ENCODE measurements around the gene ANO6. TPM values are rescaled to one million over a fixed set of nuclear protein-coding genes. Genes with fewer than 3 reads are reported as not detected.

The ANO6 gene
- total and polyA plus RNA-seq, 4 donors: 18.6 to 52.3 (median 29.1) TPM

DNA sequence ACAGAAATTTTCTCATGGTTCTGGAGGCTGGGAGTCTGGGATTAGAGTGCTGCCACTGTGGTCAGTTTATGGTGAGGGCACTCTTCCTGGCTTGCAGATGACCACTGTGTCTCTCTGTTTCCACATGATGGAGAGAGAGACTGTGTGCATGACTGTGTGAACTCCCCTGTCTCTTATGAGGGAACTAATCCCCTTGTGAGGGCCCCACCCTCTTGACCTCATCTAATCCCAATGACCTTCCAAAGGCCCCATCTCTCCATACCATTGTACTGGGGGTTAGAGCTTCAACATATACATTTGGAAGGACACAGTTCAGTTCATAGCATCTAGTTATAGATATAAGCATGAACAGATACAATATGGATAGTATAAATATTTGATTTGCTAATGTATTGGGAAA lies 31.7 kb downstream of the ANO6 start:
- no peak overlapping the region for H3K27ac ChIP-seq (ENCODE audit: low read depth in 1 of 2, low read length in 2 of 2)
- no peaks in the 10 kb centered on the region for H3K9me3 ChIP-seq (ENCODE audit: control insufficient read depth in 4 of 4, low read length in 3 of 4)
- no peak overlapping the region for H3K4me3 ChIP-seq (ENCODE audit: low read depth in 1 of 3, low read length in 3 of 3)
- H3K9ac ChIP-seq (ENCODE audit: low read depth in 1 of 2, low read length in 2 of 2): no peak overlapping the region
- no peak for TF ChIP-seq JUND (IDR thresholded peaks at IDR 0.05)
- TF ChIP-seq, protein P1, sequence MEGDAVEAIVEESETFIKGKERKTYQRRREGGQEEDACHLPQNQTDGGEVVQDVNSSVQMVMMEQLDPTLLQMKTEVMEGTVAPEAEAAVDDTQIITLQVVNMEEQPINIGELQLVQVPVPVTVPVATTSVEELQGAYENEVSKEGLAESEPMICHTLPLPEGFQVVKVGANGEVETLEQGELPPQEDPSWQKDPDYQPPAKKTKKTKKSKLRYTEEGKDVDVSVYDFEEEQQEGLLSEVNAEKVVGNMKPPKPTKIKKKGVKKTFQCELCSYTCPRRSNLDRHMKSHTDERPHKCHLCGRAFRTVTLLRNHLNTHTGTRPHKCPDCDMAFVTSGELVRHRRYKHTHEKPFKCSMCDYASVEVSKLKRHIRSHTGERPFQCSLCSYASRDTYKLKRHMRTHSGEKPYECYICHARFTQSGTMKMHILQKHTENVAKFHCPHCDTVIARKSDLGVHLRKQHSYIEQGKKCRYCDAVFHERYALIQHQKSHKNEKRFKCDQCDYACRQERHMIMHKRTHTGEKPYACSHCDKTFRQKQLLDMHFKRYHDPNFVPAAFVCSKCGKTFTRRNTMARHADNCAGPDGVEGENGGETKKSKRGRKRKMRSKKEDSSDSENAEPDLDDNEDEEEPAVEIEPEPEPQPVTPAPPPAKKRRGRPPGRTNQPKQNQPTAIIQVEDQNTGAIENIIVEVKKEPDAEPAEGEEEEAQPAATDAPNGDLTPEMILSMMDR (IDR thresholded peaks at IDR 0.05; ENCODE audit: low read depth, low read length, missing input control): no peak
- TF ChIP-seq, protein P2, sequence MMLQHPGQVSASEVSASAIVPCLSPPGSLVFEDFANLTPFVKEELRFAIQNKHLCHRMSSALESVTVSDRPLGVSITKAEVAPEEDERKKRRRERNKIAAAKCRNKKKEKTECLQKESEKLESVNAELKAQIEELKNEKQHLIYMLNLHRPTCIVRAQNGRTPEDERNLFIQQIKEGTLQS (IDR thresholded peaks at IDR 0.05): no peak
- DNase-seq (ENCODE audit: low spot score): no peak
- peaks cover 5 to 18% (median 9%) of the 10 kb centered on the region in 4 donors for H3K4me1 ChIP-seq (ENCODE audit: control insufficient read depth in 4 of 4, insufficient read depth in 4 of 4, low read length in 3 of 4)
- no peaks in the 10 kb centered on the region for H3K27me3 ChIP-seq (ENCODE audit: control insufficient read depth in 4 of 4, insufficient read depth in 4 of 4, low read length in 3 of 4)
- H3K36me3 ChIP-seq (ENCODE audit: control insufficient read depth in 4 of 4, insufficient read depth in 3 of 4, low read depth in 1 of 4, low read length in 3 of 4): no peaks in the 10 kb centered on the region

DNA sequence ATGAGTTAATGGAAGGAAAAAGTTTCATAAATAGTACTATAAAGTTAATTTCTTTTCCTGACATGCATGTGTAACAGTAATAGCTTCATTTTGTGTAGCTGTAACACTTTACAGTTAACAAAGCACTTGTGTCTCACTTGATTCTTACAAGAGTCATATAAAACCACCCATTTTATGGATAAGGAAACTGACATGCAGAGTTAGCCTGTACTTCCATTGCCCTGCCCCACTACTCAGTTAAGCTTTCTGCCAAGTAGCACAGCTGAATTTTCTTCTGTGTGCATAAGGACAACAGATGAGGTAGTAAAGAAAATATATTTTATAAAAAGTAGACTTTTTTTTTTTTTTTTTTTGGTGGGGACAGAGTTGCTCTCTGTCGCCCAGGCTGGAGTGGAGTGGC lies 32.2 kb downstream of the ANO6 start:
- Histone ChIP-seq H3K9me3 (ENCODE audit: control insufficient read depth in 4 of 4, low read length in 3 of 4) (no peaks in the 10 kb centered on the region), H3K4me1 (ENCODE audit: control insufficient read depth in 4 of 4, insufficient read depth in 4 of 4, low read length in 3 of 4) (peaks cover 5 to 18% (median 9%) of the 10 kb centered on the region in 4 donors), H3K9ac (ENCODE audit: low read depth in 1 of 2, low read length in 2 of 2) (no peak overlapping the region), H3K27ac (ENCODE audit: low read depth in 1 of 2, low read length in 2 of 2) (no peak overlapping the region), H3K4me3 (ENCODE audit: low read depth in 1 of 3, low read length in 3 of 3) (no peak overlapping the region), H3K27me3 (ENCODE audit: control insufficient read depth in 4 of 4, insufficient read depth in 4 of 4, low read length in 3 of 4) (no peaks in the 10 kb centered on the region), H3K36me3 (ENCODE audit: control insufficient read depth in 4 of 4, insufficient read depth in 3 of 4, low read depth in 1 of 4, low read length in 3 of 4) (no peaks in the 10 kb centered on the region)
- DNase-seq (ENCODE audit: low spot score): no peak
- TF ChIP-seq JUND (IDR thresholded peaks at IDR 0.05) (no peak), YY1 (IDR thresholded peaks at IDR 0.05) (no peak)
- 96% methylated on average over 1 of the region's 1 CpG for WGBS

DNA sequence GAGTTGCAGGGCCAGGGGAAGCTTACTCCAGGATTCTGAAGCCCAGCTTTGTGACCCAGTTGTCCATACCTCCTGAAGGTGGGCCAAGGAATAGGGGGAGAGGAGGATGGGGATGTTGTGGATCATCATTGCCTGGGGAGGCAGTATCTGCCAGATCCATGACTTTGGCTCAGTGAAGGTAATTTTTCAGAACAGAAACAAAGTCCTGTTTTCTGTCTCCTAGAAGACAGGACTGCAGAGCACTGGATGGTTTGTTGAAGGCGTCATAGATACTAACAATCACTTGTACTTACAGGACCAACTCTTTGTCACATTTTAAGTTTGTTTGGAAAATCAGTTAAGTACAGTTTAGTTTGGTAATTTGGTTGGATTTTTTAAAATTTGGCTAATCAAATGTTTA lies 38.4 kb downstream of the ANO6 start:
- H3K4me1 ChIP-seq (ENCODE audit: control insufficient read depth in 4 of 4, insufficient read depth in 4 of 4, low read length in 3 of 4): peaks cover 0 to 11% (median 7%) of the 10 kb centered on the region in 4 donors
- H3K36me3 ChIP-seq (ENCODE audit: control insufficient read depth in 4 of 4, insufficient read depth in 3 of 4, low read depth in 1 of 4, low read length in 3 of 4): no peaks in the 10 kb centered on the region
- H3K27ac ChIP-seq (ENCODE audit: low read depth in 1 of 2, low read length in 2 of 2): no peak overlapping the region
- TF ChIP-seq FOXA1 (IDR thresholded peaks at IDR 0.05): no peak
- TF ChIP-seq JUND (IDR thresholded peaks at IDR 0.05): no peak
- no peak for TF ChIP-seq RAD21 (IDR thresholded peaks at IDR 0.05)
- TF ChIP-seq TAF1 (conservative IDR thresholded peaks at IDR 0.05): no peak
- TF ChIP-seq HNF4A (conservative IDR thresholded peaks at IDR 0.05): no peak
- TF ChIP-seq HNF4G (IDR thresholded peaks at IDR 0.05): no peak
- TF ChIP-seq, protein P2 (IDR thresholded peaks at IDR 0.05): no peak
- TF ChIP-seq GABPA (IDR thresholded peaks at IDR 0.05 in 1 of 2, conservative IDR thresholded peaks at IDR 0.05 in 1 of 2): no peak
- no peak for TF ChIP-seq SP1 (IDR thresholded peaks at IDR 0.05)
- no peak for TF ChIP-seq YY1 (IDR thresholded peaks at IDR 0.05)
- TF ChIP-seq, protein P3, sequence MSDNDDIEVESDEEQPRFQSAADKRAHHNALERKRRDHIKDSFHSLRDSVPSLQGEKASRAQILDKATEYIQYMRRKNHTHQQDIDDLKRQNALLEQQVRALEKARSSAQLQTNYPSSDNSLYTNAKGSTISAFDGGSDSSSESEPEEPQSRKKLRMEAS (IDR thresholded peaks at IDR 0.05): no peak
- no peak for TF ChIP-seq RXRA (IDR thresholded peaks at IDR 0.05)
- no peak for TF ChIP-seq NR2F2 (IDR thresholded peaks at IDR 0.05)
- TF ChIP-seq FOXA2 (IDR thresholded peaks at IDR 0.05): no peak
- TF ChIP-seq, protein P4, sequence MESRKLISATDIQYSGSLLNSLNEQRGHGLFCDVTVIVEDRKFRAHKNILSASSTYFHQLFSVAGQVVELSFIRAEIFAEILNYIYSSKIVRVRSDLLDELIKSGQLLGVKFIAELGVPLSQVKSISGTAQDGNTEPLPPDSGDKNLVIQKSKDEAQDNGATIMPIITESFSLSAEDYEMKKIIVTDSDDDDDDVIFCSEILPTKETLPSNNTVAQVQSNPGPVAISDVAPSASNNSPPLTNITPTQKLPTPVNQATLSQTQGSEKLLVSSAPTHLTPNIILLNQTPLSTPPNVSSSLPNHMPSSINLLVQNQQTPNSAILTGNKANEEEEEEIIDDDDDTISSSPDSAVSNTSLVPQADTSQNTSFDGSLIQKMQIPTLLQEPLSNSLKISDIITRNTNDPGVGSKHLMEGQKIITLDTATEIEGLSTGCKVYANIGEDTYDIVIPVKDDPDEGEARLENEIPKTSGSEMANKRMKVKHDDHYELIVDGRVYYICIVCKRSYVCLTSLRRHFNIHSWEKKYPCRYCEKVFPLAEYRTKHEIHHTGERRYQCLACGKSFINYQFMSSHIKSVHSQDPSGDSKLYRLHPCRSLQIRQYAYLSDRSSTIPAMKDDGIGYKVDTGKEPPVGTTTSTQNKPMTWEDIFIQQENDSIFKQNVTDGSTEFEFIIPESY (IDR thresholded peaks at IDR 0.05): no peak
- TF ChIP-seq, protein P5, sequence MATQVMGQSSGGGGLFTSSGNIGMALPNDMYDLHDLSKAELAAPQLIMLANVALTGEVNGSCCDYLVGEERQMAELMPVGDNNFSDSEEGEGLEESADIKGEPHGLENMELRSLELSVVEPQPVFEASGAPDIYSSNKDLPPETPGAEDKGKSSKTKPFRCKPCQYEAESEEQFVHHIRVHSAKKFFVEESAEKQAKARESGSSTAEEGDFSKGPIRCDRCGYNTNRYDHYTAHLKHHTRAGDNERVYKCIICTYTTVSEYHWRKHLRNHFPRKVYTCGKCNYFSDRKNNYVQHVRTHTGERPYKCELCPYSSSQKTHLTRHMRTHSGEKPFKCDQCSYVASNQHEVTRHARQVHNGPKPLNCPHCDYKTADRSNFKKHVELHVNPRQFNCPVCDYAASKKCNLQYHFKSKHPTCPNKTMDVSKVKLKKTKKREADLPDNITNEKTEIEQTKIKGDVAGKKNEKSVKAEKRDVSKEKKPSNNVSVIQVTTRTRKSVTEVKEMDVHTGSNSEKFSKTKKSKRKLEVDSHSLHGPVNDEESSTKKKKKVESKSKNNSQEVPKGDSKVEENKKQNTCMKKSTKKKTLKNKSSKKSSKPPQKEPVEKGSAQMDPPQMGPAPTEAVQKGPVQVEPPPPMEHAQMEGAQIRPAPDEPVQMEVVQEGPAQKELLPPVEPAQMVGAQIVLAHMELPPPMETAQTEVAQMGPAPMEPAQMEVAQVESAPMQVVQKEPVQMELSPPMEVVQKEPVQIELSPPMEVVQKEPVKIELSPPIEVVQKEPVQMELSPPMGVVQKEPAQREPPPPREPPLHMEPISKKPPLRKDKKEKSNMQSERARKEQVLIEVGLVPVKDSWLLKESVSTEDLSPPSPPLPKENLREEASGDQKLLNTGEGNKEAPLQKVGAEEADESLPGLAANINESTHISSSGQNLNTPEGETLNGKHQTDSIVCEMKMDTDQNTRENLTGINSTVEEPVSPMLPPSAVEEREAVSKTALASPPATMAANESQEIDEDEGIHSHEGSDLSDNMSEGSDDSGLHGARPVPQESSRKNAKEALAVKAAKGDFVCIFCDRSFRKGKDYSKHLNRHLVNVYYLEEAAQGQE (IDR thresholded peaks at IDR 0.05): no peak
- TF ChIP-seq EGR1 (IDR thresholded peaks at IDR 0.05; ENCODE audit: low read depth in 2 of 2): no peak
- H3K9me3 ChIP-seq (ENCODE audit: control insufficient read depth in 4 of 4, low read length in 3 of 4): no peaks in the 10 kb centered on the region
- 89% methylated on average over 1 of the region's 1 CpG for WGBS
- no peaks in the 10 kb centered on the region for H3K27me3 ChIP-seq (ENCODE audit: control insufficient read depth in 4 of 4, insufficient read depth in 4 of 4, low read length in 3 of 4)
- no peak overlapping the region for H3K4me3 ChIP-seq (ENCODE audit: low read depth in 1 of 3, low read length in 3 of 3)
- H3K9ac ChIP-seq (ENCODE audit: low read depth in 1 of 2, low read length in 2 of 2): no peak overlapping the region
- DNase-seq (ENCODE audit: low spot score): no peak

Measured in liver (tissue), 9 donors.